ENCODE measurements around the gene SLC47A1.

DNA sequence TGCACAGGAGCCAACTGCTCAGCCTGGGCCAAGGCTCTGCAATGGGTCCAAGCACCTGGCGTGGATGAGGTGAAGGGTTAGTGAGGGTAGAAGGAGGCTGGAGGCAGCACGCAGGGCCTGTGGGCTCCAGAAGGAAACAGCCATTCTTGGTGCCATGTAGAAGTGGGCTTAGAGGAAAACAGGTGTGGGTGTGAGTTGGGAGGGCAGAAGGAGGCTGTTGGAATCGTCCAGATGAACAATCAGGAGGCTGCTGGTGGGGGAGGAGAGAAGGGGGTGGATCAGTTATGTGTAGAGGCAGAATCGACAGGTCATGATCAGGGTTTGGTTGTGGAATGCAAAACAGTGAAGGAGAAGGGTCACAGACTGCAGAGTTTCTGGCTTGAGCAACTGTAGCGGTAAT, 63.2 kb downstream of the SLC47A1 start:
- TF ChIP-seq, protein P1, sequence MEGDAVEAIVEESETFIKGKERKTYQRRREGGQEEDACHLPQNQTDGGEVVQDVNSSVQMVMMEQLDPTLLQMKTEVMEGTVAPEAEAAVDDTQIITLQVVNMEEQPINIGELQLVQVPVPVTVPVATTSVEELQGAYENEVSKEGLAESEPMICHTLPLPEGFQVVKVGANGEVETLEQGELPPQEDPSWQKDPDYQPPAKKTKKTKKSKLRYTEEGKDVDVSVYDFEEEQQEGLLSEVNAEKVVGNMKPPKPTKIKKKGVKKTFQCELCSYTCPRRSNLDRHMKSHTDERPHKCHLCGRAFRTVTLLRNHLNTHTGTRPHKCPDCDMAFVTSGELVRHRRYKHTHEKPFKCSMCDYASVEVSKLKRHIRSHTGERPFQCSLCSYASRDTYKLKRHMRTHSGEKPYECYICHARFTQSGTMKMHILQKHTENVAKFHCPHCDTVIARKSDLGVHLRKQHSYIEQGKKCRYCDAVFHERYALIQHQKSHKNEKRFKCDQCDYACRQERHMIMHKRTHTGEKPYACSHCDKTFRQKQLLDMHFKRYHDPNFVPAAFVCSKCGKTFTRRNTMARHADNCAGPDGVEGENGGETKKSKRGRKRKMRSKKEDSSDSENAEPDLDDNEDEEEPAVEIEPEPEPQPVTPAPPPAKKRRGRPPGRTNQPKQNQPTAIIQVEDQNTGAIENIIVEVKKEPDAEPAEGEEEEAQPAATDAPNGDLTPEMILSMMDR (IDR thresholded peaks at IDR 0.05), result no peak
- TF ChIP-seq POLR2AphosphoS5 (IDR thresholded peaks at IDR 0.05; ENCODE audit: low read depth, low read length), result no peak
- TF ChIP-seq SIN3A (IDR thresholded peaks at IDR 0.05; ENCODE audit: borderline replicate concordance, insufficient read depth, low read depth, low read length), result no peak
